ENCODE measurements around the gene OR10P1.

The OR10P1 gene

GRCh38 chr12:55653031-55653430 lies 16.3 kb downstream of the OR10P1 start:
- DNase-seq: no peak

DNA sequence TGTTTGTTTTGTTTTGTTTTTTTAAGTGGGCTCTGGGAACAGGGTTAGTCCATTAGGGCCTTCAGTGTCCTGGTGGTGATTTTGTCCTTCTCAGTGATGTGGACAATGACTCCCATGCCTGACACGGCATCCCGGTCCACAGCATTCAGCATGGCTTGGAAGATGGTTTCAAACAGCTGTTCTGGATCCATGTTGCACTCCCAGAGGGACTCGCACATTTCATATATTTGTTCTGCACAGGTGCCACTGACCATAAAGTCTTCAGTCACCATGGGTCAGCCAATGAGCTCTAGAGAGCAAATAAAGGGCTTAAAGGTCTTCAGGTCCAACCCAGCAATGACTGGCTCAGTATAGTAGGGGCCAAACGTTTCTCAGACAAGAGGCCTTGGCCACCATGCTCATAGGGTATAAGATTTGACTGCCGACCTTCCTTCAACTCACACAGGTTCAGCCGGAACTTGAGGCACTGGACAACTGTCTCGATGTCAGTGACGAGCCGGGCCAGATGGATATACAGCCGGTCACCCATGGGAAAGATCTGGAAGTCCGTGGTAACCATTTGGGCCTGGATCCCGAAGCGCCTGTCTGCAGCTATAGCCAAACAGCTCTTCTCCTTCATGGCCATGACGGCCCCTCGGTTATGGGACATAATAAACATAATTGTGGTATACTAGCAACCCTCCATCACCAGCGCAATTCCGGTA lies 18.0 kb downstream of the OR10P1 start:
- no peak for DNase-seq

GRCh38 chr12:55657212-55657611 lies 20.5 kb downstream of the OR10P1 start:
- DNase-seq: no peak

- no peak for DNase-seq
Observed at GRCh38 chr12:55658212-55658611, 21.5 kb downstream of the OR10P1 start.

DNA sequence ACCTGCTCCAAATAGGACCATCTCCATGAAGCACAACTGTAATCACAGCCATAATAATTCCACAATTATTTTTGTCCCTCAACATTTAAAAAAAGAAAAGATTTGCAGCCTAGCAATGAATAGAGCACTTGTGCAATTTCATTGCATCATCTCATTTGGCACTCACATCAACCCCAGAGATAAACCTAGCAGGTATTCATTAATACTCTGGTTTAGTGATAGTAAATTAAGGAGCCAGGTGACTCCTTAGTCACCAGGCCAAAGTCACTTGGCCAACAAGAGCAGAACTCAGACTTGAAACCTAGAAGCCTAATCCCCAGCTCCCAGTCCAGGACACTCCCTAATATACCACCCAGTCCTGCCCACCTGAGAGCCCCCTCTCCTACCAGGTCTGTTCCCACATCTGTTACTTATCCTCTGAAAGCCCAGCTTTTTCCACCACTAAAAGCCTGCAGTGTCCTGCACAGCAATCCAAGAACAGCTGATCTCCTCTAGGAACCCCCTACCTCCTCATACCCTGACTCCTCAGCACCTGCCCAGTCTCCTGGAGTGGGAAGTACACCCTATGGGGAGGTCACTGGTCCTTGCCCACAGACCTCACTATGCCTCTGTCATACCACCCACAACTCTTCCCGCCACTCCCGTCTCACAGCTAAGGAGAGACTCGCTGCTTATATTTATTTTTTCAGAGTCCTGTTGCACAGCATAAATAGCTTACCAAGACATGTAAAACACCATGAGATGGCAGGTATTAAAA lies 22.1 kb downstream of the OR10P1 start:
- DNase-seq: no peak

DNA sequence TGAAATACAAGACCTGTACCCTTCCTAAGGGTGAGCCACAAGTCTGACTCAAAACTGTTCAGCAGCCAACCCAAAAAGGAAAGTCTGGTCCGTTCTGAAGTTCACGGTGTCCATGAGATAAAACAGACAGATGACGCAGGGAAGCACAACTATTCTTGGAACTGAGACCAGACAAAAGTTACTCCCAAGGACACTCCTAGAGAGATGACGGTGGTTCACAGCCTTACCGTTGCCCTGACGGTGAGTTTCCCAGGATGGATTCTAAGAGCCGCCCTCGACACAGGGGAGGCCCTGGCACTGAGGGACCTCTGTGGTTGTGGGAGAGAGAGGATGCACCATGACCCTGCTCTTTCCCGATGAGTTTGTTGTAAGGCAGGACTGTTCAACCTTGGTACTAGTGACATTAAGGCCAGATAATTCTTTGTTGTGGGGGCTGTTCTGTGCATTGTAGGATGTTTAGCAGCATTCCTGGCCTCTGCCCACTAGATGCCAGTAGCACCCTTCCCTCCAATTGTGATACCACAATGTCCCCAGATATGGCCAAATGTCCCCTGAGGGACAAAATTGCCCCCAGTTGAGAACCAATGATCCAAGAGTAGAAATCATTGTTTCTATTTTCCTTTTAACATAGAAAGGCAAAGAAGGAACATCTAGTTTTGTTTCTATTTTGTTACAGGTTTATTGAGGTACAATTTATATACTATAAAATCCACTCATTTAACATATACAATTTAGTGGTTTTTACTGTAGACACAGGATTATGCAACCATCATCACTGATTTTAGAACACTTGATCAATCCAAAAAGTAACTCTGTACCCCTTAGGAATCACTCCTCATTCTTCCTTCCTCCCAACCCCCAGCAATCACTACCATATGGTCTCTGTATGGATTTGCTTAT lies 23.0 kb downstream of the OR10P1 start:
- no peak for DNase-seq

GRCh38 chr12:55663391-55663790 lies 26.7 kb downstream of the OR10P1 start:
- DNase-seq: no peak

DNA sequence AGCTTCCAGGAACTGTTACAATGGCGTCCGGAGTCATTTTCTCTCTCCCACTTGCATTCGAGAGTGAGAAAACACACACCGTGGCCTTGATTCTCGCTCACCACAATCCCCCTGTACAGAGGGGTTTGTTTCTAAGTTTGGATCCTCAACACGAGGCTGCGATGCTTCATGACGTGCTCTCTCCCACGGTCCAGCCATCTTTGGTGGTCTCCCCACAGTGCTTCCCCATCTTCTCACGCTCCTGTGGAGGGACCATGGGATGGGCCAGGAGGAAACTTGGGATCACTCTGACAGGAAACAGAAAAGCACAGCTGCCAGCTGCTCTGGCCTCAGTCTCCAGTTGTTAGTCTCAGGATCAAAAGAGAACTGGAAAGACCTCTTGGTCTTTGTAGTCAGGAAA lies 28.1 kb downstream of the OR10P1 start:
- DNase-seq: no peak

GRCh38 chr12:55666508-55666907 lies 29.8 kb downstream of the OR10P1 start:
- no peak for DNase-seq

DNA sequence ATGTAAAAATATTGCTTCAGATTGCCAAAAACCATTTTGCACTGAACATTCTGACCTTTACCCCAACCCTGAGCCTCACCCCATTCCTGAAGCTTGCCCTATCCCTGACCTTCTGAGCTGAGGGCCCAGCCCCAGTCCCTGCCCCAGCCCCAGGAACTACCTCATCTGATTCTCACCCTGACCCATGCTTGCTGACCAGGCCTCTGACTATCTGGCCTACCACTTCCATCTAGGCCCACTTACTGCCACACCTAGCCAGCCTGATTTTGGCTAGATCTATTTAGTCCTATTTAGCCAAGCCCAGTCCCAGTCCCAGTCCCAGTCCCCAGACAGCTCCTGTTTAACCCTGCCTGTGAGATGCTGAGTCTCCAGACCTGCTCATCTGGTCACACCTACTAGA lies 33.6 kb downstream of the OR10P1 start:
- DNase-seq: no peak

DNA sequence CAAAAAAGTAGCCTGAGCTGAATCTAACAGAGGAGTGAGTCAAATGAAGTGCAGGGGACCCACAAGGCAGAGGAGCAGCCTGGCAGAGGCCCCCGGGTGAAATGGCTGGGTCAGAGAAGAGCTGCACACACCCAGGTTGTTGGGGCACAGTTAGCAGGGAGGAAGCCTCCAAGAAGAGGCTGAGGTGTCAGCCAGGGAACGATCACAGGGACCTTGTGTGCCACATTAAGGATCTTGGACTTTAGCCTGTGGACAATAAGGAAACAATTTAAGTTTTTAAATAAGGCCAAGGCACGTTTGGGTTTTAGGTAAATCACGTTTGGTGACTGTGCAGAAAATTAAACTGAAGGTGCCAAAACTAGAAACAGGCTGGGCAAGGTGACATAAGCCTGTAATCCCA lies 35.1 kb downstream of the OR10P1 start:
- DNase-seq: no peak

GRCh38 chr12:55673638-55674037 lies 36.9 kb downstream of the OR10P1 start:
- DNase-seq: no peak

- DNase-seq: no peak
Observed at GRCh38 chr12:55675666-55676065, 39.0 kb downstream of the OR10P1 start.

- no peak for DNase-seq
Observed at GRCh38 chr12:55676707-55677106, 40.0 kb downstream of the OR10P1 start.

GRCh38 chr12:55679691-55680090 lies 43.0 kb downstream of the OR10P1 start:
- DNase-seq: no peak

GRCh38 chr12:55681142-55682077 lies 44.7 kb downstream of the OR10P1 start:
- no peak for DNase-seq

- DNase-seq: no peak
Observed at GRCh38 chr12:55682087-55682796, 45.5 kb downstream of the OR10P1 start.

- DNase-seq: no peak
Observed at GRCh38 chr12:55683676-55684075, 47.0 kb downstream of the OR10P1 start.

GRCh38 chr12:55684761-55685370 lies 48.2 kb downstream of the OR10P1 start:
- no peak for DNase-seq

DNA sequence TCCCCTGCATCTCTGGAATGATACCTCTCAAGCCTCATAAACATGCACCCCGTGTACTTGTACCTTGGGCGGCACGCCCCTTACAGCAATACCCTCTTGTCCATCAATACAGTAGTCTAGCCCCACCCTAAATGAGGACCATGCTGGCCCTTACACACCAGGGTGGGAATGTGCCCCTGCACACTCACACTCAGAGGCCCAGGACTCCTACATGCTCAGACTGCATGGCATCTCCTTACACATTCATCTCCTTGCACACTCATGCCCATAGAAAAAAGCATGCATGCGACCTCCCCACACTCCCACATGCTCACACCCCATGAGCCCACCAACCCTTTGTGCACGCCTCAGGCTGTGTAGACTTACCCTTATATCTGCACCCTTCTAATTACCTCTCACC lies 49.0 kb downstream of the OR10P1 start:
- DNase-seq: no peak

GRCh38 chr12:55686366-55687010 lies 49.8 kb downstream of the OR10P1 start:
- no peak for DNase-seq

All from activated CD8-positive, alpha-beta memory T cell treated with anti-CD3 and anti-CD28 coated beads for 24 hours (primary cell).